ENCODE measurements around the gene MUC7.
"Not testable (repeated sequence)": the region's sequence is repeated elsewhere in the genome, so short reads cannot be mapped to it uniquely, and the experiment has no call there.

MUC7 gene

GRCh38 chr4:70471897-70472296, at the start of gene MUC7:
MUC7 (plus strand) TSS chr4:70472197; CDS start chr4:70474022, 1,825 bp downstream.
- DNase-seq: no peak

- DNase-seq: no peak
These were observed 46.7 kb upstream of the MUC7 start for GRCh38 chr4:70425306-70425705.

- DNase-seq: no peak
These were observed 45.2 kb upstream of the MUC7 start for GRCh38 chr4:70426789-70427188.

GRCh38 chr4:70437197-70437596, 34.8 kb upstream of the MUC7 start:
- no peak for DNase-seq

- DNase-seq: no peak
These were observed 29.5 kb upstream of the MUC7 start for GRCh38 chr4:70442474-70442873.

GRCh38 chr4:70443329-70443728, 28.7 kb upstream of the MUC7 start:
- no peak for DNase-seq

- no peak for DNase-seq
These were observed 22.8 kb upstream of the MUC7 start for GRCh38 chr4:70449220-70449619.

GRCh38 chr4:70452946-70453345, 19.1 kb upstream of the MUC7 start:
- DNase-seq: no peak

GRCh38 chr4:70463335-70463734, 8.7 kb upstream of the MUC7 start:
- DNase-seq: no peak

- DNase-seq: no peak
These were observed 1.7 kb downstream of the MUC7 start for GRCh38 chr4:70473679-70474078.

- DNase-seq: no peak
These were observed 16.8 kb downstream of the MUC7 start for GRCh38 chr4:70488748-70489147.

- no peak for DNase-seq
These were observed 24.2 kb downstream of the MUC7 start for GRCh38 chr4:70496231-70496630.

GRCh38 chr4:70501838-70502237, 29.8 kb downstream of the MUC7 start:
- DNase-seq: not testable (repeated sequence)

GRCh38 chr4:70504733-70505132, 32.7 kb downstream of the MUC7 start:
- no peak for DNase-seq

GRCh38 chr4:70505151-70505748, 33.3 kb downstream of the MUC7 start:
- DNase-seq: peak; percentile 56

- DNase-seq: no peak
These were observed 36.8 kb downstream of the MUC7 start for GRCh38 chr4:70508801-70509200.

- no peak for DNase-seq
These were observed 39.4 kb downstream of the MUC7 start for GRCh38 chr4:70511365-70511764.

GRCh38 chr4:70515367-70516250, 43.6 kb downstream of the MUC7 start:
- DNase-seq: no peak

- DNase-seq: no peak
These were observed 46.3 kb downstream of the MUC7 start, which contains the start of gene AMTN for GRCh38 chr4:70518269-70518668. AMTN (plus strand) TSS chr4:70518569; CDS start chr4:70518778, 209 bp downstream.

- DNase-seq: no peak
These were observed 46.7 kb downstream of the MUC7 start for GRCh38 chr4:70518716-70519115.

GRCh38 chr4:70522626-70523025, 50.6 kb downstream of the MUC7 start:
- DNase-seq: no peak

GRCh38 chr4:70530997-70531396, 59.0 kb downstream of the MUC7 start:
- no peak for DNase-seq

- DNase-seq: no peak
These were observed 60.0 kb downstream of the MUC7 start for GRCh38 chr4:70531981-70532380.
